H1 (cell line): ENCODE results near the gene PHC1.

ENCODE experiments used
- CREB1 ChIP-seq: IDR thresholded peaks from 2 replicates; pipeline ENCODE4 v1.6.1; 2012; ENCODE audit warnings: inconsistent platforms
- CTCF ChIP-seq, 3 experiments: IDR thresholded peaks; 1 replicate in 2 of 3; 2 replicates in 1 of 3; pipeline versions ENCODE4 v1.5.1 to v1.6.1; 2011; ENCODE audit warnings: low read length in 3 of 3, mild to moderate bottlenecking in 3 of 3, inconsistent platforms in 2 of 3, low read depth in 1 of 3, moderate library complexity in 1 of 3; ENCODE audit not compliant: insufficient read depth in 1 of 3; ENCODE audit errors: control extremely low read depth in 1 of 3
- EP300 ChIP-seq, 2 experiments: IDR thresholded peaks; 1 replicate in 1 of 2; 2 replicates in 1 of 2; pipeline ENCODE4 v1.6.1; 2011 to 2012; ENCODE audit warnings: low read depth in 2 of 2, low read length in 2 of 2, mild to moderate bottlenecking in 2 of 2, borderline replicate concordance in 1 of 2, inconsistent platforms in 1 of 2, moderate library complexity in 1 of 2
- EZH2 ChIP-seq: fragments of 200-600 bp; sonication (generic); IDR thresholded peaks from 2 replicates; pipeline ENCODE4 v1.7.1; 2012; ENCODE audit warnings: low read depth, mild to moderate bottlenecking, moderate library complexity, low read length, inconsistent platforms; ENCODE audit not compliant: severe bottlenecking
- MAX ChIP-seq: IDR thresholded peaks from 2 replicates; pipeline ENCODE4 v1.6.1; 2012; ENCODE audit warnings: inconsistent platforms
- NRF1 ChIP-seq: IDR thresholded peaks from 2 replicates; pipeline ENCODE4 v1.6.1; 2011; ENCODE audit warnings: mild to moderate bottlenecking, low read depth, low read length, improper control_type of control experiment
- POLR2A ChIP-seq, 2 experiments: IDR thresholded peaks; 1 replicate in 1 of 2; 2 replicates in 1 of 2; pipeline ENCODE4 v1.6.1; 2011; ENCODE audit warnings: low read depth in 2 of 2, low read length in 2 of 2, mild to moderate bottlenecking in 2 of 2; ENCODE audit errors: control extremely low read depth in 1 of 2
- RAD21 ChIP-seq, 2 experiments: IDR thresholded peaks in 1 of 2; conservative IDR thresholded peaks in 1 of 2; 2 replicates each; pipeline ENCODE4 v1.6.1; 2011; ENCODE audit warnings: low read depth in 2 of 2, low read length in 2 of 2, improper control_type of control experiment in 1 of 2, inconsistent platforms in 1 of 2, mild to moderate bottlenecking in 1 of 2, moderate library complexity in 1 of 2
- SP2 ChIP-seq: IDR thresholded peaks from 2 replicates; pipeline ENCODE4 v1.6.1; 2012; ENCODE audit warnings: mild to moderate bottlenecking, low read length, inconsistent platforms

GRCh38 chr12:8987685-8988084, 73.4 kb downstream of the PHC1 start:
- no peak for TF ChIP-seq MAX
- TF ChIP-seq SP2, result no peak
- TF ChIP-seq EZH2, result no peak
- no peak for TF ChIP-seq CTCF (IDR thresholded peaks at IDR 0.05; ENCODE audit: control extremely low read depth in 1 of 3, insufficient read depth in 1 of 3, low read depth in 1 of 3, low read length in 3 of 3)
- no peak for TF ChIP-seq NRF1
- no peak for TF ChIP-seq EP300 (IDR thresholded peaks at IDR 0.05; ENCODE audit: borderline replicate concordance in 1 of 2, low read depth in 2 of 2, low read length in 2 of 2)
- TF ChIP-seq RAD21 (IDR thresholded peaks at IDR 0.05 in 1 of 2, conservative IDR thresholded peaks at IDR 0.05 in 1 of 2; ENCODE audit: low read depth in 2 of 2, low read length in 2 of 2), result no peak
- no peak for TF ChIP-seq POLR2A (IDR thresholded peaks at IDR 0.05; ENCODE audit: control extremely low read depth in 1 of 2, low read depth in 2 of 2, low read length in 2 of 2)
- TF ChIP-seq CREB1, result no peak
